Hematopoietic multipotent progenitor cell (in vitro differentiated cells): ENCODE data around the gene TXK. TPM values are rescaled to one million over a fixed set of nuclear protein-coding genes. Genes with fewer than 3 reads are reported as not detected.
"Not testable (repeated sequence)": the region's sequence is repeated elsewhere in the genome, so short reads cannot be mapped to it uniquely, and the experiment has no call there.

Source experiments
- DNase-seq, 3 donors: peaks; one replicate each; pipeline ENCODE4 v3.0.0-alpha.2; 2011 to 2015; ENCODE audit warnings: low read depth in 2 of 3, low spot score in 2 of 3
- total RNA-seq: library from RNA; depleted of rRNA; stranded (reverse); fragments of >200 nt; gene quantifications from one replicate; pipeline ENCODE4 v1.2.3, GENCODE V29; 2012

Gene TXK
- 3.8 TPM for total RNA-seq

GRCh38 chr4:48134081-48134480 is at the start of gene TXK:
Gene TXK, minus strand, starts transcription at chr4:48134250. Its CDS starts 80 bp downstream, at chr4:48134170.
- DNase-seq: no peak

GRCh38 chr4:48180234-48180633 is 46.2 kb upstream of the TXK start:
- DNase-seq: peak in 1 of 3 donors; percentile 31

- no peak for DNase-seq
Measured at GRCh38 chr4:48178931-48179330, 44.9 kb upstream of the TXK start.

- no peak for DNase-seq
Measured at GRCh38 chr4:48175806-48176205, 41.8 kb upstream of the TXK start.

GRCh38 chr4:48175328-48175727 is 41.3 kb upstream of the TXK start:
- DNase-seq: no peak

GRCh38 chr4:48173056-48173991 is 39.3 kb upstream of the TXK start:
- DNase-seq: peak in 2 of 3 donors; percentile 61 to 75

- no peak for DNase-seq
Measured at GRCh38 chr4:48172651-48173050, 38.6 kb upstream of the TXK start.

GRCh38 chr4:48169636-48170035 is 35.6 kb upstream of the TXK start:
- no peak for DNase-seq

GRCh38 chr4:48167538-48168263 is 33.7 kb upstream of the TXK start:
- no peak for DNase-seq

GRCh38 chr4:48164561-48164960 is 30.5 kb upstream of the TXK start:
- not testable (repeated sequence) for DNase-seq

- DNase-seq: peak in 1 of 3 donors; percentile 39
Measured at GRCh38 chr4:48163746-48164145, 29.7 kb upstream of the TXK start.

- DNase-seq: no peak
Measured at GRCh38 chr4:48162162-48162561, 28.1 kb upstream of the TXK start.

GRCh38 chr4:48157271-48157670 is 23.2 kb upstream of the TXK start:
- DNase-seq: no peak

- no peak for DNase-seq
Measured at GRCh38 chr4:48156423-48156822, 22.4 kb upstream of the TXK start.

- DNase-seq: no peak
Measured at GRCh38 chr4:48153791-48154550, 19.9 kb upstream of the TXK start.

GRCh38 chr4:48152259-48152658 is 18.2 kb upstream of the TXK start:
- DNase-seq: no peak

- DNase-seq: no peak
Measured at GRCh38 chr4:48149827-48150370, 15.8 kb upstream of the TXK start.

- no peak for DNase-seq
Measured at GRCh38 chr4:48147621-48148020, 13.6 kb upstream of the TXK start.

- DNase-seq: peak in 1 of 3 donors; percentile 67
Measured at GRCh38 chr4:48141048-48141447, 7.0 kb upstream of the TXK start.

GRCh38 chr4:48139691-48140090 is 5.6 kb upstream of the TXK start:
- peak in 1 of 3 donors; percentile 41 for DNase-seq

- peak in 1 of 3 donors; percentile 11 for DNase-seq
Measured at GRCh38 chr4:48138936-48139335, 4.9 kb upstream of the TXK start.
